Thyroid gland (tissue), 4 donors: ENCODE data around the gene ADAMTS16. TPM values are rescaled to one million over a fixed set of nuclear protein-coding genes. Genes with fewer than 3 reads are reported as not detected.

Source experiments
- DNase-seq, 2 donors: peaks; one replicate each; pipeline ENCODE4 v3.0.0-alpha.2; 2019
- H3K27ac ChIP-seq, 3 donors: fragments of 200-600 bp; sonication (generic); 1 replicate in 2 of 3; 2 replicates in 1 of 3; pipeline ENCODE4 v1.5.1; 2016 to 2019; ENCODE audit warnings: mild to moderate bottlenecking in 1 of 3, moderate library complexity in 1 of 3
- H3K27me3 ChIP-seq: fragments of 200-600 bp; sonication (generic); one replicate; pipeline ENCODE4 v1.5.1; 2019
- H3K36me3 ChIP-seq, 2 donors: fragments of 200-600 bp; sonication (generic); one replicate each; pipeline ENCODE4 v1.5.1; 2016 to 2019
- H3K4me1 ChIP-seq, 2 donors: fragments of 200-600 bp; sonication (generic); one replicate each; pipeline ENCODE4 v1.5.1; 2017 to 2019
- H3K4me3 ChIP-seq, 3 donors: fragments of 200-600 bp; sonication (generic); replicated peaks in 1 of 3; 1 replicate in 2 of 3; 2 replicates in 1 of 3; pipeline ENCODE4 v1.5.1; 2016; ENCODE audit warnings: mild to moderate bottlenecking in 1 of 3
- H3K9me3 ChIP-seq: fragments of 200-600 bp; sonication (generic); one replicate; pipeline ENCODE4 v1.5.1; 2017
- CTCF ChIP-seq, 6 experiments: fragments of 200-600 bp in 3 of 6; fragments of 450-650 bp in 3 of 6; sonication (generic) in 3 of 6; IDR thresholded peaks; one replicate each; pipeline ENCODE4 v1.5.1; 2016 to 2019; ENCODE audit warnings: antibody characterized with exemption in 6 of 6, mild to moderate bottlenecking in 2 of 6, inconsistent platforms in 1 of 6, moderate library complexity in 1 of 6
- POLR2A ChIP-seq, 2 donors: fragments of 450-650 bp; IDR thresholded peaks; one replicate each; pipeline ENCODE4 v1.6.1; 2017; ENCODE audit warnings: antibody characterized with exemption in 2 of 2, mild to moderate bottlenecking in 2 of 2, moderate library complexity in 1 of 2
- WGBS, 2 donors: methylation state at CpG; one replicate each; pipeline ENCODE4 v1.1.5; 2017; 5-methylcytosine and 5-hydroxymethylcytosine counted together
- intact Hi-C: fragments of 100-400 bp; cut with DNase I; formaldehyde crosslinking; loops from one replicate; pipeline ENCODE4 v1.15.1; 2023
- total RNA-seq, 4 donors: library from RNA; depleted of rRNA; stranded (reverse); fragments of >200 nt; gene quantifications; one replicate each; pipeline ENCODE4 v1.2.3, GENCODE V29; 2016

Gene ADAMTS16
- total RNA-seq, 4 donors from 2014 or later = 0.11 to 1.0 (median 0.16) TPM

- Histone ChIP-seq H3K27me3 (peaks cover 10% of the 10 kb centered on the region), H3K4me1 (peaks cover 8 to 19% of the 10 kb centered on the region in 2 donors), H3K36me3 (no peaks in the 10 kb centered on the region), H3K27ac (no peak overlapping the region), H3K9me3 (no peaks in the 10 kb centered on the region), H3K4me3 (no peak overlapping the region)
- intact Hi-C loops = loop anchor here (5.0 kb wide), 1 partner anchor 273 kb away; no protein-coding TSS in a partner anchor
- DNase-seq = no peak
- WGBS, 2 donors = 75 to 81% methylated on average over 7 of the region's 7 CpGs
- no peak for TF ChIP-seq POLR2A (IDR thresholded peaks at IDR 0.05)
- no peak for TF ChIP-seq CTCF (IDR thresholded peaks at IDR 0.05)
Observed at GRCh38 chr5:5144441-5144840, 4.3 kb downstream of the ADAMTS16 start.

GRCh38 chr5:5145651-5146529 is 5.8 kb downstream of the ADAMTS16 start:
- DNase-seq = no peak

GRCh38 chr5:5146530-5147160 is 6.5 kb downstream of the ADAMTS16 start:
- no peak overlapping the region for H3K27ac ChIP-seq
- H3K4me3 ChIP-seq = no peak overlapping the region
- intact Hi-C loops = no loop called here
- WGBS, 2 donors = 66 to 84% methylated on average over 10 to 11 of the region's 11 CpGs
- TF ChIP-seq POLR2A (IDR thresholded peaks at IDR 0.05) = no peak
- TF ChIP-seq CTCF (IDR thresholded peaks at IDR 0.05) = no peak
- DNase-seq = no peak
- no peaks in the 10 kb centered on the region for H3K9me3 ChIP-seq
- H3K36me3 ChIP-seq = no peaks in the 10 kb centered on the region
- no peaks in the 10 kb centered on the region for H3K4me1 ChIP-seq
- H3K27me3 ChIP-seq = no peaks in the 10 kb centered on the region

More at GRCh38 chr5:5145651-5146529, 5.8 kb downstream of the ADAMTS16 start:
- H3K27me3 ChIP-seq = peaks cover 6% of the 10 kb centered on the region
- intact Hi-C loops = no loop called here
- H3K27ac ChIP-seq = no peak overlapping the region
- no peaks in the 10 kb centered on the region for H3K36me3 ChIP-seq
- peaks cover 3 to 5% of the 10 kb centered on the region in 2 donors for H3K4me1 ChIP-seq
- H3K9me3 ChIP-seq = no peaks in the 10 kb centered on the region
- no peak overlapping the region for H3K4me3 ChIP-seq
- TF ChIP-seq POLR2A (IDR thresholded peaks at IDR 0.05) (no peak), CTCF (IDR thresholded peaks at IDR 0.05) (no peak)
- WGBS, 2 donors = 90 to 91% methylated on average over 18 of the region's 18 CpGs

- Histone ChIP-seq H3K27ac (no peak overlapping the region), H3K36me3 (no peaks in the 10 kb centered on the region), H3K4me3 (no peak overlapping the region), H3K27me3 (no peaks in the 10 kb centered on the region), H3K9me3 (no peaks in the 10 kb centered on the region), H3K4me1 (no peaks in the 10 kb centered on the region)
- TF ChIP-seq POLR2A (IDR thresholded peaks at IDR 0.05) (no peak), CTCF (IDR thresholded peaks at IDR 0.05) (no peak)
- 44 to 54% methylated on average over 1 of the region's 1 CpG for WGBS, 2 donors
- no peak for DNase-seq
- intact Hi-C loops = no loop called here
Observed at GRCh38 chr5:5149154-5149553, 9.0 kb downstream of the ADAMTS16 start.

- no peak for DNase-seq
- H3K36me3 ChIP-seq = no peaks in the 10 kb centered on the region
- no peaks in the 10 kb centered on the region for H3K9me3 ChIP-seq
- H3K4me3 ChIP-seq = no peak overlapping the region
- no peak for TF ChIP-seq POLR2A (IDR thresholded peaks at IDR 0.05)
- no peak for TF ChIP-seq CTCF (IDR thresholded peaks at IDR 0.05)
- H3K27me3 ChIP-seq = no peaks in the 10 kb centered on the region
- WGBS, 2 donors = 90 to 94% methylated on average over 3 of the region's 3 CpGs
- intact Hi-C loops = no loop called here
- H3K4me1 ChIP-seq = no peaks in the 10 kb centered on the region
- no peak overlapping the region for H3K27ac ChIP-seq
Observed at GRCh38 chr5:5150667-5151066, 10.5 kb downstream of the ADAMTS16 start.
